ENCODE data around the gene PHLDA2. TPM values are rescaled to one million over a fixed set of nuclear protein-coding genes. Genes with fewer than 3 reads are reported as not detected.
A peak's percentile ranks its signal among the peaks of the same experiment; 100 is the strongest.

The PHLDA2 gene
- polyA plus RNA-seq, 2 of the 4 experiments (the other 2 are of a cell fraction) = 7.0 to 49.6 TPM

DNA sequence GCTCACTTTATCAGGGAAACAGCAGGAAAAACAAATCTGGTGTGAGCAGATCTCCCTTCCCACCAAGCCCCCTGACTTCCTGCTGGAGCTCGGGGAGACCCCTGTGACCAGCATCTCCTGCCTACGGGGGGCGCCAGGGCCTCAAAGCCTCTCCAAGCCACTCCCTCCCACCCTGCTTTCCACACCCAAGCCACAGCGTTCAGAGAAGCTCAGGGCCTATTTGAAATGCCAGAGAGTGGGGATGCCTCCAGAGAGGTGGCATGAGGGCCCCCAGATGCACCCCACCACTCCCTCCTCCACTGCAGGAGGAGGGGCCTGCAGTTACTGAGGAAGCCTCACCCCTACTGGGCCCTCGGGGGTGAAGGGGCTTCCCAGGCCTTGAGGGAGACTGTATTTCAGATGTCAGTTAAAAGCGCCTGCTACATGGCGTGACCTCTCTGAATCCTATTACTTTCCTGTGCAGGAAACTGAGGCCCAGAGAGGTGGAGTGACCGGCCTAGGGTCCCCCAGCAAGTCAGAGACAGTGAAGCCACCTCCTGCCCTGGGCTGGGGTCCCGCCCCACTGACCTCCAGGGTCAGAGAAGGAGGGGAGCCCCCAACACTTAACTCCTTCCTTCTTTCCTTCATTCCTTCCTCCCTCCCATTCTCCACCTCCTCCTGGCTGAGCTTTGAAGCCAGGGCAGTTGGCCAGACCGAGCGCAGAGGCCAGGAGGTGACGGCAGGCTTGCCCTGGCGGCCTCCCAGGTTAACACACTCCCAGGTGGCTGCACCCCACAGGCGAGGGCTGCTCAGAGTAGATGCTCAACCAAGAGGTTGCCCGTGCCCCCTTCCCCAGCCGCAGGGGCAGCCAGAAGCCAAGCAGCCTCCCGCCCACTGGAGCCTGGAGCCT is 37.6 kb downstream of the PHLDA2 start:
- Histone ChIP-seq H3K4me3 (peak overlapping the region; percentile 42), H3K4me1 (peaks cover 16% of the 10 kb centered on the region), H3K9me3 (no peaks in the 10 kb centered on the region), H3K4me2 (peak overlapping the region; percentile 89), H3K27ac (peak overlapping the region; percentile 74 to 90)
- FAIRE-seq (no peak), DNase-seq (ENCODE audit: low read depth in 1 of 2, low spot score in 1 of 2) (no peak), ATAC-seq (peak; percentile 0 to 12; a peak in 3 of 6 replicates)
- TF ChIP-seq, protein P1, sequence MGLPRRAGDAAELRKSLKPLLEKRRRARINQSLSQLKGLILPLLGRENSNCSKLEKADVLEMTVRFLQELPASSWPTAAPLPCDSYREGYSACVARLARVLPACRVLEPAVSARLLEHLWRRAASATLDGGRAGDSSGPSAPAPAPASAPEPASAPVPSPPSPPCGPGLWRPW (IDR thresholded peaks at IDR 0.05) = no peak
- TF ChIP-seq POLR2AphosphoS2 (conservative IDR thresholded peaks at IDR 0.05; ENCODE audit: low read length) (no peak), TP53 (CRISPR knock-in tag; IDR thresholded peaks at IDR 0.05) (no peak), BHLHE40 (IDR thresholded peaks at IDR 0.05; ENCODE audit: low read depth, low read length) (no peak), EHMT2 (IDR thresholded peaks at IDR 0.05; ENCODE audit: low read depth) (no peak)
- TF ChIP-seq, protein P2, sequence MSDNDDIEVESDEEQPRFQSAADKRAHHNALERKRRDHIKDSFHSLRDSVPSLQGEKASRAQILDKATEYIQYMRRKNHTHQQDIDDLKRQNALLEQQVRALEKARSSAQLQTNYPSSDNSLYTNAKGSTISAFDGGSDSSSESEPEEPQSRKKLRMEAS (IDR thresholded peaks at IDR 0.05) = peak; percentile 33; the same call in 1 of the 2 replicates
- 73% methylated on average over 6 of the region's 17 CpGs for WGBS (ENCODE audit: missing lambda C conversion rate)
- CTCF ChIA-PET = interaction anchor here (0.7 to 21.2 kb wide), 32 partner anchors 9 to 705 kb away, joined by 3 to 1059 read pairs (median 5); partner anchors contain the start of genes PHLDA2 and TSSC4
- POLR2A ChIA-PET = interaction anchor here (2.0 to 3.5 kb wide), 3 partner anchors 11 to 358 kb away, joined by 9 to 41 read pairs (median 15); partner anchors contain the start of gene PHLDA2

DNA sequence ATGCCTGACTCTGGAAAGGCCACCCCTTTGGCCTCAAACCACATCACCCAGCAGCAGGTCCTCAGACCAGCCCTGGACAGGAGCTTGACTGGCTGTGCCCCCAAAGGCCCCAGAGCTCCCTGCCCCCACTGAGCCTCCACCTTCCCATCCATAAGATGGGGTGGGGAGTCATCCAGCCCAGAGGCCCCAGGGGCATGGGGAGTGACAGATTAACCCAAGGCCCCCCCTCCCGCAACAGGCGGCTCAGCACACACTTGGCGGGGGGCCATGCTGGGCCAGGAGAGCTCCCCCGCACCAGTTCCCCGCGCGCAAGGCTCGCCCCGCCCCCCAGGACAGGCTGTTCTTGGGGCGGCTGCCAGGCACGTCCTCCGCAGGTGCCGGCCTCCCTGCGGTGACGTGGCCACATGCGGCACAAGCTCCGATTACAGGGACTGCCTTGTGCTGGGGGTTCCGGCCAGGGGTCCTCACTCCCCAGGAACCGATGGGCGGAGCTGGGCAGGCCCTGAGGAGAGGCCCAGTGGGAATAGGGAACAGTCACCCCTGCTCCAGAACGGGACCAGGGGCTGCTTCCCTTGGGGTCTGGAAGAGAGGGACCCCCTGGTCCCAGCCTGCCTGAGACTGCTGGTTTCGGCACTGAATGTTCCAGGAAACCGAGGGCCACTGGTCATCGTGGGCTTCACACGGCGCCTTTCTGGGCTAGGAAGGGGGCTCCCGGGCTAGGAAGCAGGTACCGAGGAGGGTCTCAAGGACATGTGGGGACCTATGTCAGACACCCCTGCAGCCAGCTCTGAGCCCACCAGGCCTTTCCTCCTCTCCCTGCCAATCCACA is 38.5 kb downstream of the PHLDA2 start:
- H3K4me3 ChIP-seq = no peak overlapping the region
- no peak for FAIRE-seq
- H3K4me2 ChIP-seq = no peak overlapping the region
- no peaks in the 10 kb centered on the region for H3K9me3 ChIP-seq
- 95% methylated on average over 10 of the region's 28 CpGs for WGBS (ENCODE audit: missing lambda C conversion rate)
- ChIA-PET POLR2A (interaction anchor here (2.3 kb wide), 1 partner anchor 358 kb away, joined by 15 read pairs; no protein-coding TSS in a partner anchor), CTCF (interaction anchor here (0.9 to 21.2 kb wide), 16 partner anchors 13 to 586 kb away, joined by 3 to 1059 read pairs (median 7); partner anchors contain the start of genes PHLDA2 and TSSC4)
- H3K4me1 ChIP-seq = peaks cover 16% of the 10 kb centered on the region
- no peak overlapping the region; a peak in 1 of 6 replicates for H3K27ac ChIP-seq
- no peak for DNase-seq (ENCODE audit: low read depth in 1 of 2, low spot score in 1 of 2)
- no peak for TF ChIP-seq GATA3 (IDR thresholded peaks at IDR 0.05; ENCODE audit: borderline replicate concordance)
- TF ChIP-seq, protein P3, sequence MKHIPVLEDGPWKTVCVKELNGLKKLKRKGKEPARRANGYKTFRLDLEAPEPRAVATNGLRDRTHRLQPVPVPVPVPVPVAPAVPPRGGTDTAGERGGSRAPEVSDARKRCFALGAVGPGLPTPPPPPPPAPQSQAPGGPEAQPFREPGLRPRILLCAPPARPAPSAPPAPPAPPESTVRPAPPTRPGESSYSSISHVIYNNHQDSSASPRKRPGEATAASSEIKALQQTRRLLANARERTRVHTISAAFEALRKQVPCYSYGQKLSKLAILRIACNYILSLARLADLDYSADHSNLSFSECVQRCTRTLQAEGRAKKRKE (CRISPR knock-in tag; IDR thresholded peaks at IDR 0.05; ENCODE audit: low read depth) = no peak
- TF ChIP-seq, protein P4, sequence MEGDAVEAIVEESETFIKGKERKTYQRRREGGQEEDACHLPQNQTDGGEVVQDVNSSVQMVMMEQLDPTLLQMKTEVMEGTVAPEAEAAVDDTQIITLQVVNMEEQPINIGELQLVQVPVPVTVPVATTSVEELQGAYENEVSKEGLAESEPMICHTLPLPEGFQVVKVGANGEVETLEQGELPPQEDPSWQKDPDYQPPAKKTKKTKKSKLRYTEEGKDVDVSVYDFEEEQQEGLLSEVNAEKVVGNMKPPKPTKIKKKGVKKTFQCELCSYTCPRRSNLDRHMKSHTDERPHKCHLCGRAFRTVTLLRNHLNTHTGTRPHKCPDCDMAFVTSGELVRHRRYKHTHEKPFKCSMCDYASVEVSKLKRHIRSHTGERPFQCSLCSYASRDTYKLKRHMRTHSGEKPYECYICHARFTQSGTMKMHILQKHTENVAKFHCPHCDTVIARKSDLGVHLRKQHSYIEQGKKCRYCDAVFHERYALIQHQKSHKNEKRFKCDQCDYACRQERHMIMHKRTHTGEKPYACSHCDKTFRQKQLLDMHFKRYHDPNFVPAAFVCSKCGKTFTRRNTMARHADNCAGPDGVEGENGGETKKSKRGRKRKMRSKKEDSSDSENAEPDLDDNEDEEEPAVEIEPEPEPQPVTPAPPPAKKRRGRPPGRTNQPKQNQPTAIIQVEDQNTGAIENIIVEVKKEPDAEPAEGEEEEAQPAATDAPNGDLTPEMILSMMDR (IDR thresholded peaks at IDR 0.05) = no peak
- TF ChIP-seq TP53 (CRISPR knock-in tag; IDR thresholded peaks at IDR 0.05) = no peak
- no peak for TF ChIP-seq POLR2A (IDR thresholded peaks at IDR 0.05; ENCODE audit: low read length)
- no peak for TF ChIP-seq KDM5A (IDR thresholded peaks at IDR 0.05)
- no peak for TF ChIP-seq TFCP2L1 (CRISPR knock-in tag; IDR thresholded peaks at IDR 0.05)
- TF ChIP-seq, protein P5, sequence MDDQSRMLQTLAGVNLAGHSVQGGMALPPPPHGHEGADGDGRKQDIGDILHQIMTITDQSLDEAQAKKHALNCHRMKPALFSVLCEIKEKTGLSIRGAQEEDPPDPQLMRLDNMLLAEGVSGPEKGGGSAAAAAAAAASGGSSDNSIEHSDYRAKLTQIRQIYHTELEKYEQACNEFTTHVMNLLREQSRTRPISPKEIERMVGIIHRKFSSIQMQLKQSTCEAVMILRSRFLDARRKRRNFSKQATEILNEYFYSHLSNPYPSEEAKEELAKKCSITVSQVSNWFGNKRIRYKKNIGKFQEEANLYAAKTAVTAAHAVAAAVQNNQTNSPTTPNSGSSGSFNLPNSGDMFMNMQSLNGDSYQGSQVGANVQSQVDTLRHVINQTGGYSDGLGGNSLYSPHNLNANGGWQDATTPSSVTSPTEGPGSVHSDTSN (IDR thresholded peaks at IDR 0.05) = no peak
- no peak for TF ChIP-seq SREBF2 (IDR thresholded peaks at IDR 0.05)
- TF ChIP-seq EP300 (IDR thresholded peaks at IDR 0.05) = no peak
- TF ChIP-seq NFE2L2 (conservative IDR thresholded peaks at IDR 0.05; ENCODE audit: low read length) = no peak
- no peak for TF ChIP-seq HDAC2 (IDR thresholded peaks at IDR 0.05)
- TF ChIP-seq PHF8 (IDR thresholded peaks at IDR 0.05; ENCODE audit: borderline replicate concordance, low read depth) = no peak
- no peak for TF ChIP-seq JUNB (IDR thresholded peaks at IDR 0.05)
- TF ChIP-seq CHD4 (IDR thresholded peaks at IDR 0.05; ENCODE audit: borderline replicate concordance) = no peak
- TF ChIP-seq, protein P6, sequence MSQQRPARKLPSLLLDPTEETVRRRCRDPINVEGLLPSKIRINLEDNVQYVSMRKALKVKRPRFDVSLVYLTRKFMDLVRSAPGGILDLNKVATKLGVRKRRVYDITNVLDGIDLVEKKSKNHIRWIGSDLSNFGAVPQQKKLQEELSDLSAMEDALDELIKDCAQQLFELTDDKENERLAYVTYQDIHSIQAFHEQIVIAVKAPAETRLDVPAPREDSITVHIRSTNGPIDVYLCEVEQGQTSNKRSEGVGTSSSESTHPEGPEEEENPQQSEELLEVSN (IDR thresholded peaks at IDR 0.05; ENCODE audit: borderline replicate concordance, low read depth) = no peak
- ATAC-seq = no peak

Data from A549 (cell line).